HepG2 (cell line): ENCODE results near the gene HOXC5.

Experiments used
- ATF3 ChIP-seq: sonication (generic); formaldehyde crosslinking; IDR thresholded peaks from 2 replicates; pipeline ENCODE4 v1.4.0; 2020; ENCODE audit warnings: missing genetic modification reagents
- ESRRA ChIP-seq: sonication (generic); formaldehyde crosslinking; IDR thresholded peaks from 2 replicates; pipeline ENCODE4 v1.5.1; 2020; ENCODE audit warnings: mild to moderate bottlenecking, low read depth, missing genetic modification reagents
- FOSL2 ChIP-seq: sonication (generic); formaldehyde crosslinking; IDR thresholded peaks from 2 replicates; pipeline ENCODE4 v1.4.0; 2020; ENCODE audit warnings: missing genetic modification reagents
- IRF1 ChIP-seq: sonication (generic); formaldehyde crosslinking; IDR thresholded peaks from 2 replicates; pipeline ENCODE4 v1.4.0; 2020; ENCODE audit warnings: low read depth, mild to moderate bottlenecking, missing genetic modification reagents
- JUN ChIP-seq: sonication (generic); formaldehyde crosslinking; IDR thresholded peaks from 2 replicates; pipeline ENCODE4 v1.4.0; 2020; ENCODE audit warnings: mild to moderate bottlenecking, missing genetic modification reagents
- NFE2L1 ChIP-seq: sonication (generic); formaldehyde crosslinking; IDR thresholded peaks from 2 replicates; pipeline ENCODE4 v1.4.0; 2020; ENCODE audit warnings: missing genetic modification reagents, mild to moderate bottlenecking, borderline replicate concordance
- POLR2A ChIP-seq, 2 experiments: IDR thresholded peaks; 2 replicates each; pipeline ENCODE4 v1.6.1; 2011; ENCODE audit warnings: low read depth in 2 of 2, low read length in 2 of 2, mild to moderate bottlenecking in 1 of 2, moderate library complexity in 1 of 2; ENCODE audit not compliant: insufficient read depth in 1 of 2
- PREB ChIP-seq: sonication (generic); formaldehyde crosslinking; IDR thresholded peaks from 2 replicates; pipeline ENCODE4 v1.4.0; 2020; ENCODE audit warnings: missing genetic modification reagents
- SP1 ChIP-seq, 2 experiments: fragments of 450-650 bp in 1 of 2; sonication (generic) in 1 of 2; formaldehyde crosslinking in 1 of 2; IDR thresholded peaks; 2 replicates each; pipeline versions ENCODE4 v1.4.0 to v1.6.1; 2016 to 2020; ENCODE audit warnings: missing genetic modification reagents in 1 of 2
- XRCC5 ChIP-seq: fragments of 200-400 bp; formaldehyde crosslinking; optimal IDR thresholded peaks from 2 replicates; pipeline ENCODE3; 2017; ENCODE audit warnings: mild to moderate bottlenecking, low read length
- ZFP36 ChIP-seq: fragments of 150-350 bp; IDR thresholded peaks from 2 replicates; pipeline ENCODE4 v1.6.1; 2018; ENCODE audit warnings: borderline replicate concordance, low read length, low read depth; ENCODE audit not compliant: partially characterized antibody
- ZNF670 ChIP-seq: sonication (generic); formaldehyde crosslinking; IDR thresholded peaks from 2 replicates; pipeline ENCODE4 v1.8.0; 2022; ENCODE audit warnings: mild to moderate bottlenecking, missing genetic modification reagents, borderline replicate concordance
- ZNF687 ChIP-seq: sonication (generic); formaldehyde crosslinking; IDR thresholded peaks from 2 replicates; pipeline ENCODE4 v1.5.1; 2020; ENCODE audit warnings: mild to moderate bottlenecking, missing genetic modification reagents, moderate library complexity
- TF ChIP-seq, protein P1 (sequence below): sonication (generic); formaldehyde crosslinking; IDR thresholded peaks from 2 replicates; pipeline ENCODE4 v1.5.0; 2020; ENCODE audit warnings: mild to moderate bottlenecking, missing genetic modification reagents, moderate library complexity

- TF ChIP-seq ESRRA (CRISPR knock-in tag) (no peak), SP1 (IDR thresholded peaks at IDR 0.05) (no peak), SP1 (CRISPR knock-in tag; IDR thresholded peaks at IDR 0.05) (no peak), ZFP36 (no peak), ZNF687 (CRISPR knock-in tag) (no peak), ATF3 (CRISPR knock-in tag) (no peak), FOSL2 (no peak), NFE2L1 (CRISPR knock-in tag) (no peak), ZNF670 (CRISPR knock-in tag) (no peak), POLR2A (IDR thresholded peaks at IDR 0.05; ENCODE audit: insufficient read depth in 1 of 2, low read depth in 2 of 2, low read length in 2 of 2) (no peak), PREB (CRISPR knock-in tag) (no peak), XRCC5 (no peak), JUN (CRISPR knock-in tag) (no peak), IRF1 (CRISPR knock-in tag) (no peak)
- TF ChIP-seq, protein P1, sequence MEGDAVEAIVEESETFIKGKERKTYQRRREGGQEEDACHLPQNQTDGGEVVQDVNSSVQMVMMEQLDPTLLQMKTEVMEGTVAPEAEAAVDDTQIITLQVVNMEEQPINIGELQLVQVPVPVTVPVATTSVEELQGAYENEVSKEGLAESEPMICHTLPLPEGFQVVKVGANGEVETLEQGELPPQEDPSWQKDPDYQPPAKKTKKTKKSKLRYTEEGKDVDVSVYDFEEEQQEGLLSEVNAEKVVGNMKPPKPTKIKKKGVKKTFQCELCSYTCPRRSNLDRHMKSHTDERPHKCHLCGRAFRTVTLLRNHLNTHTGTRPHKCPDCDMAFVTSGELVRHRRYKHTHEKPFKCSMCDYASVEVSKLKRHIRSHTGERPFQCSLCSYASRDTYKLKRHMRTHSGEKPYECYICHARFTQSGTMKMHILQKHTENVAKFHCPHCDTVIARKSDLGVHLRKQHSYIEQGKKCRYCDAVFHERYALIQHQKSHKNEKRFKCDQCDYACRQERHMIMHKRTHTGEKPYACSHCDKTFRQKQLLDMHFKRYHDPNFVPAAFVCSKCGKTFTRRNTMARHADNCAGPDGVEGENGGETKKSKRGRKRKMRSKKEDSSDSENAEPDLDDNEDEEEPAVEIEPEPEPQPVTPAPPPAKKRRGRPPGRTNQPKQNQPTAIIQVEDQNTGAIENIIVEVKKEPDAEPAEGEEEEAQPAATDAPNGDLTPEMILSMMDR (CRISPR knock-in tag), result no peak
These were observed 8.7 kb upstream of the HOXC5 start for GRCh38 chr12:54024127-54024526.
